ENCODE data around the gene ATP8A1. TPM values are rescaled to one million over a fixed set of nuclear protein-coding genes. Genes with fewer than 3 reads are reported as not detected.
A peak's percentile ranks its signal among the peaks of the same experiment; 100 is the strongest.

The ATP8A1 gene
- total and polyA plus RNA-seq, 8 donors: 21.5 to 60.9 (median 36.6) TPM

DNA sequence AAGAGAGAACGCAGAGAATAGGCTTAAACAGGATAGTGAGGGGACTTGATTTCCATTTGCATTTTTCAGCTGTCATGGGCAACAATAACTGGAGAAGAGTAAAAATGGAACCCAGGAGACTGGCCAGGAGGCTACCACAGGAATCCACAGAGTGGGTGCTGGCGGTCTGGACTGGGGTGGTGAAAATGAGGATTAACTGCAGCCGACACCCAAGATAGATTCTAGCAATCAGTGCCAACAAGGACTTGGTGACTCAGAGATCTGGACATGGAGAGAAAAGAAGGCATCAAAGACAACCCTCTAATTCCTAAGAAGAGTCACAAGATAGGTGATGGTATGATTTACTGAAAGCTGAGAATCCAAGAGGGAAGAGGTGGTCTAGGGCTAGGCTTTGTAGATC lies 102.8 kb downstream of the ATP8A1 start:
- ATAC-seq (no peak), DNase-seq (no peak)
- TF ChIP-seq, protein P1, sequence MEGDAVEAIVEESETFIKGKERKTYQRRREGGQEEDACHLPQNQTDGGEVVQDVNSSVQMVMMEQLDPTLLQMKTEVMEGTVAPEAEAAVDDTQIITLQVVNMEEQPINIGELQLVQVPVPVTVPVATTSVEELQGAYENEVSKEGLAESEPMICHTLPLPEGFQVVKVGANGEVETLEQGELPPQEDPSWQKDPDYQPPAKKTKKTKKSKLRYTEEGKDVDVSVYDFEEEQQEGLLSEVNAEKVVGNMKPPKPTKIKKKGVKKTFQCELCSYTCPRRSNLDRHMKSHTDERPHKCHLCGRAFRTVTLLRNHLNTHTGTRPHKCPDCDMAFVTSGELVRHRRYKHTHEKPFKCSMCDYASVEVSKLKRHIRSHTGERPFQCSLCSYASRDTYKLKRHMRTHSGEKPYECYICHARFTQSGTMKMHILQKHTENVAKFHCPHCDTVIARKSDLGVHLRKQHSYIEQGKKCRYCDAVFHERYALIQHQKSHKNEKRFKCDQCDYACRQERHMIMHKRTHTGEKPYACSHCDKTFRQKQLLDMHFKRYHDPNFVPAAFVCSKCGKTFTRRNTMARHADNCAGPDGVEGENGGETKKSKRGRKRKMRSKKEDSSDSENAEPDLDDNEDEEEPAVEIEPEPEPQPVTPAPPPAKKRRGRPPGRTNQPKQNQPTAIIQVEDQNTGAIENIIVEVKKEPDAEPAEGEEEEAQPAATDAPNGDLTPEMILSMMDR (IDR thresholded peaks at IDR 0.05): no peak
- Histone ChIP-seq H3K4me1 (no peaks in the 10 kb centered on the region), H3K27ac (no peak overlapping the region), H3K36me3 (peaks cover 0 to 16% of the 10 kb centered on the region in 2 donors), H3K9me3 (no peaks in the 10 kb centered on the region), H3K4me3 (no peak overlapping the region), H3K27me3 (no peaks in the 10 kb centered on the region)
- intact Hi-C loops (cut with DNase I): no loop called here

DNA sequence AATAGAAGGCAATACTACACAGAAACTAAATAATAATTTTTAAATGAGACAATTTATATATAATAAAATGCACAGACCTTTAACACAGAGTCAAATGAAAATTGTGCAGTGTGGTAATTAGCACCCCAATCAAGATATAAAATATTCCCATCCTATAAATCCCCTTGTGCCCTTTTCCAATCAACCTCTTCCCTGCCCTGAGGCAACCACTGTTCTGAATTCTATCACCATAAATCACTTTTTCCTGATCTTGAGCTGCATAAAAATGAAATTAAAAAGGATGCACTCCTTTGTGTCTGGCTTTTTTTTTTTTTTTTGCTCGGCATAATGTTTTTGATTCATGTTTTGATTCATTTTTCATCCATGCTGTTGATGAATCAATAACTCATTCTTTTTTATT lies 107.0 kb downstream of the ATP8A1 start:
- no peak overlapping the region for H3K4me3 ChIP-seq
- H3K4me1 ChIP-seq: no peaks in the 10 kb centered on the region
- H3K27me3 ChIP-seq: no peaks in the 10 kb centered on the region
- no peaks in the 10 kb centered on the region for H3K9me3 ChIP-seq
- intact Hi-C loops (cut with DNase I): no loop called here
- H3K27ac ChIP-seq: no peak overlapping the region
- TF ChIP-seq, protein P1 (IDR thresholded peaks at IDR 0.05): no peak
- DNase-seq (no peak), ATAC-seq (no peak)
- peaks cover 0 to 37% of the 10 kb centered on the region in 2 donors for H3K36me3 ChIP-seq

DNA sequence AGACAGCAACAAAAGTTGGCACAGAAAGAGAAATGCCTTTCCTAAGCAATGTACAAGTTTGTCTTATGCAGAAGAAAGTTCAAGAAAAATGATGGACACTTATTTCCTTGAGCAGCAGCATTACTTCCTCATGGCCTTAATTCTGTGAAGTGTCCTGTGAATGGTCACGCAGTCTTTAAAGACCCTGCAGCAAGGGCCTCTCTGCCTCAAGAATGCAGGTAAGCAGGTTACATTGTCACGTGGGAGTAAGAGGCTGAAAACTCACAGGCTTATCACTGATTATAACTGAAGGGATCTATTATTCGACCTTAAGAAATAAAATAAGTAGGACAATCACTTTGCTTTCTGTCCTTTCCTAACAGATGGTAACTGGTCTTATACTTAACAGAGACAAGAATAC lies 109.1 kb downstream of the ATP8A1 start:
- TF ChIP-seq, protein P1 (IDR thresholded peaks at IDR 0.05): no peak
- Histone ChIP-seq H3K27ac (no peak overlapping the region), H3K27me3 (no peaks in the 10 kb centered on the region), H3K4me1 (no peaks in the 10 kb centered on the region), H3K36me3 (peaks cover 0 to 24% of the 10 kb centered on the region in 2 donors), H3K9me3 (no peaks in the 10 kb centered on the region), H3K4me3 (no peak overlapping the region)
- ATAC-seq: peak; percentile 46
- intact Hi-C loops (cut with DNase I): no loop called here
- DNase-seq: peak in 1 of 4 donors; percentile 32

DNA sequence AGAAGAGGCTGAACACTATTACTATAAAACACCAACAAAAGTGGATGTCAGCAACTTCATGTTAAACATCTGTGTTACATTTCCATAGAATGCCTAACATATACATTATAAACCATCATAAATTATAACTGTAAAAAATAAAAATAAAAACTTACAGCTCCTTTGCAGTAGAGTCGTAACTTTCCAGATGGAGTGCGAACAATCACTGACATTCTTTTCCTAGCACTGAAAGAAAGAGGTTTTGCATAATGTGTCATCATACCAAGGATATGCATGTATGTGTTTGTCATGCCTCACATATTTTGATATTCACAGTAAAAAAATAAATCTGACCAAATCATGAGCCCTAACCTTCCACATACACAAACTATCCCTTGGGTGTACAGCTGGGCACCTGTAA lies 113.1 kb downstream of the ATP8A1 start:
- no peaks in the 10 kb centered on the region for H3K9me3 ChIP-seq
- no peaks in the 10 kb centered on the region for H3K27me3 ChIP-seq
- no peak for ATAC-seq
- TF ChIP-seq, protein P1 (IDR thresholded peaks at IDR 0.05): no peak
- H3K36me3 ChIP-seq: peaks cover 0 to 21% of the 10 kb centered on the region in 2 donors
- DNase-seq: no peak
- no peaks in the 10 kb centered on the region for H3K4me1 ChIP-seq
- intact Hi-C loops (cut with DNase I): no loop called here
- H3K27ac ChIP-seq: no peak overlapping the region
- no peak overlapping the region for H3K4me3 ChIP-seq

DNA sequence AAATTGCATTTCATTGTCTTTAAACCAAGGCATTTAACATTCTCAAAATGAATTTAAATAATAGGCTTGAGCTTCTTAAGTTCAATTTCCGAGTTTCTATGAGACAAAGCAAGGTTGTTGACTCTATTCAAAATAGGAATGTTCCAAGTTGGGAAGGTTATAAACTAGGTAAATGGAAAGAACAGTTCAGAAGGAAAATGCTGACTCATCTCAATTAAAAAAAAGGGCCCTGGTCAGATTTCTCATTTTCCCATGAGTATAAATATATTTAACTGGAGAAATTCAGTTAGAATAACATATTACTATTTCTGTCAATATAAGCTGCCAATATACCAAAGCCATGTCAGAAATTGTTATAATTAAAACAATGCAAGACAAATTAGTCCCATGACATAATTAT lies 113.8 kb downstream of the ATP8A1 start:
- Histone ChIP-seq H3K4me1 (no peaks in the 10 kb centered on the region), H3K9me3 (no peaks in the 10 kb centered on the region), H3K36me3 (peaks cover 0 to 19% of the 10 kb centered on the region in 2 donors), H3K27ac (no peak overlapping the region), H3K4me3 (no peak overlapping the region), H3K27me3 (no peaks in the 10 kb centered on the region)
- TF ChIP-seq, protein P1 (IDR thresholded peaks at IDR 0.05): no peak
- intact Hi-C loops (cut with DNase I): no loop called here
- ATAC-seq (no peak), DNase-seq (no peak)
